DND-41 (cell line): ENCODE measurements around the gene VPS16.

ENCODE experiments used
- ATAC-seq: fragments of 200-7000 bp; cut with Tn5 transposase; 3 replicates; pipeline ENCODE4 v1.9.1; 2021; ENCODE audit warnings: low read depth; ENCODE audit not compliant: insufficient read depth
- DNase-seq: peaks from one replicate; pipeline ENCODE4 v3.0.0-alpha.2; 2020
- H2AFZ ChIP-seq: 2 replicates; pipeline ENCODE4 v1.6.0; 2012; ENCODE audit warnings: low read depth, low read length
- H3K27ac ChIP-seq: 2 replicates; pipeline ENCODE4 v1.5.1; 2012; ENCODE audit warnings: low read length, inconsistent platforms
- H3K27me3 ChIP-seq: fragments of 200-600 bp; sonication (generic); 2 replicates; pipeline ENCODE4 v1.6.0; 2012; ENCODE audit warnings: low read length, mild to moderate bottlenecking, inconsistent platforms; ENCODE audit not compliant: insufficient read depth, poor library complexity
- H3K36me3 ChIP-seq: 2 replicates; pipeline ENCODE4 v1.5.1; 2012; ENCODE audit warnings: low read length, inconsistent platforms; ENCODE audit not compliant: insufficient read depth
- H3K4me1 ChIP-seq: 2 replicates; pipeline ENCODE4 v1.5.1; 2012; ENCODE audit warnings: mild to moderate bottlenecking, low read length; ENCODE audit not compliant: insufficient read depth
- H3K4me2 ChIP-seq: 2 replicates; pipeline ENCODE4 v1.6.0; 2012; ENCODE audit warnings: mild to moderate bottlenecking, moderate library complexity, low read length, inconsistent platforms; ENCODE audit not compliant: insufficient read depth
- H3K4me3 ChIP-seq, 2 experiments: fragments of 200-600 bp in 1 of 2; shearing (Covaris generic) in 1 of 2; 2 replicates each; pipeline ENCODE4 v1.5.1; 2012 to 2016; ENCODE audit warnings: inconsistent platforms in 2 of 2, low read length in 2 of 2, mild to moderate bottlenecking in 2 of 2, low read depth in 1 of 2, moderate library complexity in 1 of 2
- H3K79me2 ChIP-seq: 2 replicates; pipeline ENCODE4 v1.6.0; 2012; ENCODE audit warnings: low read length, inconsistent platforms; ENCODE audit not compliant: insufficient read depth
- H3K9ac ChIP-seq: 2 replicates; pipeline ENCODE4 v1.6.0; 2012; ENCODE audit warnings: low read depth, mild to moderate bottlenecking, inconsistent platforms, low read length, moderate library complexity
- H3K9me3 ChIP-seq: 2 replicates; pipeline ENCODE4 v1.5.1; 2012; ENCODE audit warnings: low read length, moderate library complexity, mild to moderate bottlenecking, inconsistent platforms; ENCODE audit not compliant: insufficient read depth, severe bottlenecking
- H4K20me1 ChIP-seq: 2 replicates; pipeline ENCODE4 v1.6.0; 2012; ENCODE audit warnings: low read length; ENCODE audit not compliant: insufficient read depth
- EZH2 ChIP-seq: IDR thresholded peaks from 3 replicates; pipeline ENCODE4 v1.6.1; 2012; ENCODE audit warnings: borderline replicate concordance, low read depth, mild to moderate bottlenecking, moderate library complexity, low read length, inconsistent platforms; ENCODE audit not compliant: severe bottlenecking
- TF ChIP-seq, protein P1 (sequence below): IDR thresholded peaks from 2 replicates; pipeline ENCODE4 v1.5.1; 2012; ENCODE audit warnings: borderline replicate concordance, low read length, moderate library complexity, mild to moderate bottlenecking; ENCODE audit not compliant: poor library complexity, severe bottlenecking; ENCODE audit errors: extremely low read depth

Gene VPS16

DNA sequence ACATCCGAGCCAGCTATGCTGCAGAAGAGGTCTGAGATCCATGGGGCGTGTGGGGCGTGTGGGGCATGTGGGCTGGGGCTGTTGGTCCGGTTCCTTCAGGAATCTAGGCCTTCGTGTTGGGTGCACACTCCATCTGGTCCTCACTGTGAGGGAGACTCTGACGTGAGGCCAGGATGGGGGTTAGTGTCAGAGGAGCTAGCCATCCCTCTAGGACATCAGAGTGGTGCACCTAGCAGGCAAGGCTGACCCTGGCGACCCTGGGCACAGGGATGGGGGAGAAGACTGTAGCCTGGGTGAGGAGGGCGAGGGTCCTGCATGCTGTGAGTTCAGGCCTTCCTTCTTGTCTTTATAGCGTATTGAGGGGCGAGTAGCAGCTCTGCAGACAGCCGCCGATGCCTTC lies 24.1 kb downstream of the VPS16 start:
- Histone ChIP-seq H3K4me2 (no peak overlapping the region), H2AFZ (no peak overlapping the region), H3K4me3 (no peak overlapping the region), H3K79me2 (no peaks in the 10 kb centered on the region), H3K9ac (no peak overlapping the region), H3K4me1 (no peaks in the 10 kb centered on the region), H3K27me3 (peaks cover 2% of the 10 kb centered on the region), H3K27ac (no peak overlapping the region), H4K20me1 (peaks cover 15% of the 10 kb centered on the region), H3K36me3 (peaks cover 45% of the 10 kb centered on the region), H3K9me3 (no peaks in the 10 kb centered on the region)
- ATAC-seq (no peak), DNase-seq (no peak)
- TF ChIP-seq EZH2, result no peak
- TF ChIP-seq, protein P1, sequence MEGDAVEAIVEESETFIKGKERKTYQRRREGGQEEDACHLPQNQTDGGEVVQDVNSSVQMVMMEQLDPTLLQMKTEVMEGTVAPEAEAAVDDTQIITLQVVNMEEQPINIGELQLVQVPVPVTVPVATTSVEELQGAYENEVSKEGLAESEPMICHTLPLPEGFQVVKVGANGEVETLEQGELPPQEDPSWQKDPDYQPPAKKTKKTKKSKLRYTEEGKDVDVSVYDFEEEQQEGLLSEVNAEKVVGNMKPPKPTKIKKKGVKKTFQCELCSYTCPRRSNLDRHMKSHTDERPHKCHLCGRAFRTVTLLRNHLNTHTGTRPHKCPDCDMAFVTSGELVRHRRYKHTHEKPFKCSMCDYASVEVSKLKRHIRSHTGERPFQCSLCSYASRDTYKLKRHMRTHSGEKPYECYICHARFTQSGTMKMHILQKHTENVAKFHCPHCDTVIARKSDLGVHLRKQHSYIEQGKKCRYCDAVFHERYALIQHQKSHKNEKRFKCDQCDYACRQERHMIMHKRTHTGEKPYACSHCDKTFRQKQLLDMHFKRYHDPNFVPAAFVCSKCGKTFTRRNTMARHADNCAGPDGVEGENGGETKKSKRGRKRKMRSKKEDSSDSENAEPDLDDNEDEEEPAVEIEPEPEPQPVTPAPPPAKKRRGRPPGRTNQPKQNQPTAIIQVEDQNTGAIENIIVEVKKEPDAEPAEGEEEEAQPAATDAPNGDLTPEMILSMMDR, result no peak

DNA sequence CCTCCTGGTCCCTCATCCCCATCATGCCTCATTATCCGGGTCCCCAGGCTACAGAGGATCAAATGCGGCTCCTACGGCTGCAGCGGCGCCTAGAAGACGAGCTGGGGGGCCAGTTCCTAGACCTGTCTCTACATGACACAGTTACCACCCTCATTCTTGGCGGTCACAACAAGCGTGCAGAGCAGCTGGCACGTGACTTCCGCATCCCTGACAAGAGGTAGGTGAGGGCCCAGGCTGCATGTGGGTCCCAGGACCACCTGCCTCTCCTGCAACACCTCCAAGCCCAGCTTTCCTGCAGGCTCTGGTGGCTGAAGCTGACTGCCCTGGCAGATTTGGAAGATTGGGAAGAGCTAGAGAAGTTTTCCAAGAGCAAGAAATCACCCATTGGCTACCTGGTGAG lies 24.6 kb downstream of the VPS16 start:
- TF ChIP-seq, protein P1, result no peak
- no peak for TF ChIP-seq EZH2
- no peaks in the 10 kb centered on the region for H3K9me3 ChIP-seq
- H3K9ac ChIP-seq, result no peak overlapping the region
- peaks cover 10% of the 10 kb centered on the region for H4K20me1 ChIP-seq
- H3K79me2 ChIP-seq, result no peaks in the 10 kb centered on the region
- no peak for DNase-seq
- ATAC-seq, result no peak
- H3K4me1 ChIP-seq, result no peaks in the 10 kb centered on the region
- no peak overlapping the region for H2AFZ ChIP-seq
- H3K4me2 ChIP-seq, result no peak overlapping the region
- peaks cover 44% of the 10 kb centered on the region for H3K36me3 ChIP-seq
- H3K27me3 ChIP-seq, result peaks cover 2% of the 10 kb centered on the region
- H3K4me3 ChIP-seq, result no peak overlapping the region
- H3K27ac ChIP-seq, result no peak overlapping the region

DNA sequence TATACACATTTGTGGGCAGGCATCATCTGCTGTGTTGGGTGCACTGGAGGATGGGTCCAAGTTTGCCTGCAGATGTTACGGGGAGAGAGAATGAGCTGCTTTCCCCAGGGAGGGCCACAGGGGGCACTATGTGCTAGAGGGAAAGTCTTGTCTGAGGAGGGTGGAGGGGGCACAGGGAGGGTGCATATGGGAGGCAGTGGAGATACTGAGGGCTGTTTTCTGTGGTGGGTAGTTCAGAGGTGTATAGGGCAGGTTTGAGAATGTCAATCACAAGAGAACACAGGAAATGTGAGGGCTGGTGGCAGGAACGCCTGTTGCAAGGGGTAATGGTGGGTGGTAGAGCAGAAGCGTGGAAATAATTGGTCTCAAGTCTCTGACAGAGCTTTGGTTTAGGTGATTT lies 25.1 kb downstream of the VPS16 start:
- Histone ChIP-seq H2AFZ (no peak overlapping the region), H3K36me3 (peaks cover 40% of the 10 kb centered on the region), H3K4me1 (no peaks in the 10 kb centered on the region), H4K20me1 (peaks cover 10% of the 10 kb centered on the region), H3K79me2 (no peaks in the 10 kb centered on the region), H3K4me2 (no peak overlapping the region), H3K27me3 (peaks cover 7% of the 10 kb centered on the region), H3K9me3 (no peaks in the 10 kb centered on the region), H3K9ac (no peak overlapping the region), H3K4me3 (no peak overlapping the region), H3K27ac (no peak overlapping the region)
- DNase-seq (no peak), ATAC-seq (peak; percentile 35; the same call in 1 of the 3 replicates)
- TF ChIP-seq EZH2, result no peak
- TF ChIP-seq, protein P1, result peak; percentile 15

DNA sequence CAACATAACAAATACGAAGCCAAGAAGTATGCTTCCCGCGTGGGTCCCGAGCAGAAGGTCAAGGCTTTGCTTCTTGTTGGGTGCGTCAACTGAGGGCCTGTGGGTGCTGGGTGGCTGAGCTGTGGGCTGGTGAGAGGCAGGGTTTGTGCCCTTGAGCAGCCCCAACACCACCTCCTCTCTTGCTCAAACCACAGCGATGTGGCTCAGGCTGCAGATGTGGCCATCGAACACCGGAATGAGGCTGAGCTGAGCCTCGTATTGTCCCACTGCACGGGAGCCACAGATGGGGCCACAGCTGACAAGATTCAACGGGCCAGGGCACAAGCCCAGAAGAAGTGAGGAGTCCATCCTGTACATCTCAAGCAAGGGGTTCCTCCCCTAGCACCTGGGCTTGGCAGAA lies 25.7 kb downstream of the VPS16 start:
- ATAC-seq (no peak), DNase-seq (no peak)
- Histone ChIP-seq H3K9me3 (no peaks in the 10 kb centered on the region), H3K9ac (no peak overlapping the region), H3K27me3 (peaks cover 13% of the 10 kb centered on the region), H3K4me1 (no peaks in the 10 kb centered on the region), H2AFZ (no peak overlapping the region), H4K20me1 (peaks cover 10% of the 10 kb centered on the region), H3K79me2 (no peaks in the 10 kb centered on the region), H3K27ac (no peak overlapping the region), H3K36me3 (peaks cover 34% of the 10 kb centered on the region), H3K4me3 (no peak overlapping the region), H3K4me2 (no peak overlapping the region)
- TF ChIP-seq, protein P1, result no peak
- TF ChIP-seq EZH2, result no peak
